Measurements from ENCODE around the gene MFAP4.

GRCh38 chr17:19345067-19345460, 41.9 kb downstream of the MFAP4 start:
- TF ChIP-seq, protein P1, sequence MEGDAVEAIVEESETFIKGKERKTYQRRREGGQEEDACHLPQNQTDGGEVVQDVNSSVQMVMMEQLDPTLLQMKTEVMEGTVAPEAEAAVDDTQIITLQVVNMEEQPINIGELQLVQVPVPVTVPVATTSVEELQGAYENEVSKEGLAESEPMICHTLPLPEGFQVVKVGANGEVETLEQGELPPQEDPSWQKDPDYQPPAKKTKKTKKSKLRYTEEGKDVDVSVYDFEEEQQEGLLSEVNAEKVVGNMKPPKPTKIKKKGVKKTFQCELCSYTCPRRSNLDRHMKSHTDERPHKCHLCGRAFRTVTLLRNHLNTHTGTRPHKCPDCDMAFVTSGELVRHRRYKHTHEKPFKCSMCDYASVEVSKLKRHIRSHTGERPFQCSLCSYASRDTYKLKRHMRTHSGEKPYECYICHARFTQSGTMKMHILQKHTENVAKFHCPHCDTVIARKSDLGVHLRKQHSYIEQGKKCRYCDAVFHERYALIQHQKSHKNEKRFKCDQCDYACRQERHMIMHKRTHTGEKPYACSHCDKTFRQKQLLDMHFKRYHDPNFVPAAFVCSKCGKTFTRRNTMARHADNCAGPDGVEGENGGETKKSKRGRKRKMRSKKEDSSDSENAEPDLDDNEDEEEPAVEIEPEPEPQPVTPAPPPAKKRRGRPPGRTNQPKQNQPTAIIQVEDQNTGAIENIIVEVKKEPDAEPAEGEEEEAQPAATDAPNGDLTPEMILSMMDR (IDR thresholded peaks at IDR 0.05), result no peak
- TF ChIP-seq POLR2A (IDR thresholded peaks at IDR 0.05), result no peak

Data from lower leg skin (tissue), 3 donors.